Stimulated activated CD4-positive, alpha-beta T cell treated with anti-CD3 and anti-CD28 coated beads, Interleukin-1b, Interleukin-23, amount 100 ng/mL, for 4 hours (primary cell): Measurements from ENCODE around the gene COG5.

Experiments
- DNase-seq, 2 donors: peaks; one replicate each; pipeline ENCODE4 v3.0.0-alpha.2; 2020; ENCODE audit warnings: low read depth in 2 of 2

The COG5 gene

GRCh38 chr7:107330478-107330877 lies 233.2 kb downstream of the COG5 start:
- DNase-seq: no peak

- DNase-seq: no peak
These were observed 235.6 kb downstream of the COG5 start for GRCh38 chr7:107327986-107328569.

GRCh38 chr7:107326061-107326460 lies 237.7 kb downstream of the COG5 start:
- no peak for DNase-seq

- DNase-seq: no peak
These were observed 241.7 kb downstream of the COG5 start for GRCh38 chr7:107322015-107322414.

GRCh38 chr7:107321611-107322010 lies 242.1 kb downstream of the COG5 start:
- no peak for DNase-seq

GRCh38 chr7:107319724-107320228 lies 243.9 kb downstream of the COG5 start:
- no peak for DNase-seq

- no peak for DNase-seq
These were observed 245.1 kb downstream of the COG5 start for GRCh38 chr7:107318523-107319160.

- no peak for DNase-seq
These were observed 248.0 kb downstream of the COG5 start for GRCh38 chr7:107315716-107316220.

- no peak for DNase-seq
These were observed 250.4 kb downstream of the COG5 start for GRCh38 chr7:107313355-107313754.

GRCh38 chr7:107312418-107312817 lies 251.3 kb downstream of the COG5 start:
- no peak for DNase-seq

- no peak for DNase-seq
These were observed 254.4 kb downstream of the COG5 start for GRCh38 chr7:107309296-107309695.

GRCh38 chr7:107304636-107305035 lies 259.1 kb downstream of the COG5 start:
- no peak for DNase-seq

- no peak for DNase-seq
These were observed 259.7 kb downstream of the COG5 start for GRCh38 chr7:107304063-107304462.

GRCh38 chr7:107302250-107302847 lies 261.4 kb downstream of the COG5 start:
- no peak for DNase-seq

GRCh38 chr7:107294182-107294581 lies 269.5 kb downstream of the COG5 start:
- DNase-seq: no peak

- DNase-seq: no peak
These were observed 271.1 kb downstream of the COG5 start for GRCh38 chr7:107292591-107292990.

GRCh38 chr7:107291434-107291833 lies 272.3 kb downstream of the COG5 start:
- no peak for DNase-seq

GRCh38 chr7:107286751-107287621 lies 276.7 kb downstream of the COG5 start:
- DNase-seq: no peak

GRCh38 chr7:107284911-107285479 lies 278.7 kb downstream of the COG5 start:
- DNase-seq: no peak

- no peak for DNase-seq
These were observed 286.4 kb downstream of the COG5 start for GRCh38 chr7:107277331-107277730.

- no peak for DNase-seq
These were observed 287.4 kb downstream of the COG5 start for GRCh38 chr7:107276220-107276827.
